Natural killer cell treated with Interleukin-12 subunit alpha and Interleukin-12 subunit beta and Interleukin-15 and Interleukin-18, amount 100 ng/mL, for 72 hours (primary cell): ENCODE data around the gene ASAP3. TPM values are rescaled to one million over a fixed set of nuclear protein-coding genes. Genes with fewer than 3 reads are reported as not detected.
A peak's percentile ranks its signal among the peaks of the same experiment; 100 is the strongest.
"Not testable (repeated sequence)": the region's sequence is repeated elsewhere in the genome, so short reads cannot be mapped to it uniquely, and the experiment has no call there.

Experiments
- ATAC-seq, 2 donors: fragments of 150-1000 bp; cut with Tn5 transposase in 1 of 2; sonication (Bioruptor Pico), chemical (Tn5 transposase) in 1 of 2; 2 replicates each; pipeline ENCODE4 v1.10.0; 2021
- DNase-seq: peaks from one replicate; pipeline ENCODE4 v3.0.0; 2022; ENCODE audit warnings: low spot score
- H3K27ac Mint-ChIP-seq, 2 donors: 1 replicate in 1 of 2; 2 replicates in 1 of 2; pipeline ENCODE4 v1.8.0; 2022; ENCODE audit warnings: mixed read lengths in 2 of 2, mild to moderate bottlenecking in 1 of 2, moderate library complexity in 1 of 2
- H3K27me3 Mint-ChIP-seq, 2 donors: 1 replicate in 1 of 2; 2 replicates in 1 of 2; pipeline ENCODE4 v1.8.0; 2022; ENCODE audit warnings: mixed read lengths in 2 of 2
- H3K36me3 Mint-ChIP-seq: one replicate; pipeline ENCODE4 v1.8.0; 2022; ENCODE audit warnings: mixed read lengths
- H3K4me1 Mint-ChIP-seq, 2 donors: 1 replicate in 1 of 2; 2 replicates in 1 of 2; pipeline ENCODE4 v1.8.0; 2022; ENCODE audit warnings: low read depth in 2 of 2, mixed read lengths in 2 of 2, mild to moderate bottlenecking in 1 of 2
- H3K4me3 Mint-ChIP-seq: one replicate; pipeline ENCODE4 v1.8.0; 2022; ENCODE audit warnings: mixed read lengths
- H3K9me3 Mint-ChIP-seq: 2 replicates; pipeline ENCODE4 v1.8.0; 2022; ENCODE audit warnings: mixed read lengths
- total RNA-seq, 2 donors: library from RNA; stranded (reverse); gene quantifications; one replicate each; pipeline ENCODE4 v1.2.3, GENCODE V29; 2022

The ASAP3 gene
- total RNA-seq, 2 donors from 2014 or later = not detected

GRCh38 chr1:23500466-23500865 is 16.5 kb upstream of the ASAP3 start:
- H3K9me3 Mint-ChIP-seq = no peaks in the 10 kb centered on the region
- H3K27me3 Mint-ChIP-seq = peaks cover 0 to 3% of the 10 kb centered on the region in 2 donors
- no peaks in the 10 kb centered on the region for H3K4me1 Mint-ChIP-seq
- no peak overlapping the region for H3K4me3 Mint-ChIP-seq
- no peak for DNase-seq
- no peak for ATAC-seq
- no peak overlapping the region for H3K27ac Mint-ChIP-seq
- no peaks in the 10 kb centered on the region for H3K36me3 Mint-ChIP-seq

GRCh38 chr1:23497777-23498439 is 13.9 kb upstream of the ASAP3 start:
- no peak for ATAC-seq

GRCh38 chr1:23496490-23497181 is 12.7 kb upstream of the ASAP3 start:
- Mint-ChIP-seq H3K9me3 (no peaks in the 10 kb centered on the region), H3K36me3 (no peaks in the 10 kb centered on the region), H3K27me3 (peaks cover 10% of the 10 kb centered on the region in 2 donors), H3K27ac (no peak overlapping the region), H3K4me3 (no peak overlapping the region), H3K4me1 (no peaks in the 10 kb centered on the region)
- DNase-seq = no peak
- no peak for ATAC-seq

More at GRCh38 chr1:23497777-23498439, 13.9 kb upstream of the ASAP3 start:
- no peaks in the 10 kb centered on the region for H3K36me3 Mint-ChIP-seq
- no peak overlapping the region for H3K4me3 Mint-ChIP-seq
- H3K27me3 Mint-ChIP-seq = peaks cover 0 to 6% of the 10 kb centered on the region in 2 donors
- no peak for DNase-seq
- no peak overlapping the region for H3K27ac Mint-ChIP-seq
- no peaks in the 10 kb centered on the region for H3K4me1 Mint-ChIP-seq
- no peaks in the 10 kb centered on the region for H3K9me3 Mint-ChIP-seq

GRCh38 chr1:23494836-23495235 is 10.9 kb upstream of the ASAP3 start:
- H3K9me3 Mint-ChIP-seq, H3K36me3 Mint-ChIP-seq, H3K27ac Mint-ChIP-seq, ATAC-seq, DNase-seq, H3K4me1 Mint-ChIP-seq, H3K4me3 Mint-ChIP-seq: not testable (repeated sequence)
- H3K27me3 Mint-ChIP-seq = peaks cover 18 to 21% of the 10 kb centered on the region in 2 donors

GRCh38 chr1:23492776-23493175 is 8.8 kb upstream of the ASAP3 start:
- ATAC-seq, H3K4me3 Mint-ChIP-seq, DNase-seq, H3K4me1 Mint-ChIP-seq, H3K27ac Mint-ChIP-seq, H3K36me3 Mint-ChIP-seq, H3K9me3 Mint-ChIP-seq: not testable (repeated sequence)
- H3K27me3 Mint-ChIP-seq = peaks cover 23 to 29% of the 10 kb centered on the region in 2 donors

- no peaks in the 10 kb centered on the region for H3K9me3 Mint-ChIP-seq
- H3K27ac Mint-ChIP-seq = no peak overlapping the region
- peaks cover 24 to 33% of the 10 kb centered on the region in 2 donors for H3K27me3 Mint-ChIP-seq
- DNase-seq = no peak
- no peak for ATAC-seq
- H3K4me1 Mint-ChIP-seq = no peaks in the 10 kb centered on the region
- H3K4me3 Mint-ChIP-seq = no peak overlapping the region
- no peaks in the 10 kb centered on the region for H3K36me3 Mint-ChIP-seq
Observed at GRCh38 chr1:23492132-23492720, 8.2 kb upstream of the ASAP3 start.

GRCh38 chr1:23489842-23490241 is 5.9 kb upstream of the ASAP3 start:
- H3K4me1 Mint-ChIP-seq = peaks cover 0 to 2% of the 10 kb centered on the region in 2 donors

GRCh38 chr1:23485002-23485332 is 988 bp upstream of the ASAP3 start:
- peak overlapping the region; percentile 77 for H3K4me3 Mint-ChIP-seq

More at GRCh38 chr1:23489842-23490241, 5.9 kb upstream of the ASAP3 start:
- Mint-ChIP-seq H3K27ac (no peak overlapping the region), H3K9me3 (no peaks in the 10 kb centered on the region), H3K4me3 (no peak overlapping the region), H3K27me3 (peaks cover 24 to 33% of the 10 kb centered on the region in 2 donors), H3K36me3 (no peaks in the 10 kb centered on the region)
- ATAC-seq = no peak
- DNase-seq = no peak

GRCh38 chr1:23484253-23485001 is 448 bp upstream of the ASAP3 start:
- H3K27ac Mint-ChIP-seq = no peak overlapping the region
- no peaks in the 10 kb centered on the region for H3K9me3 Mint-ChIP-seq
- peak; percentile 84 for DNase-seq
- peak overlapping the region; percentile 77 for H3K4me3 Mint-ChIP-seq
- peak; percentile 92 to 93 for ATAC-seq
- peaks cover 30 to 41% of the 10 kb centered on the region in 2 donors for H3K27me3 Mint-ChIP-seq
- peaks cover 10 to 12% of the 10 kb centered on the region in 2 donors for H3K4me1 Mint-ChIP-seq
- H3K36me3 Mint-ChIP-seq = no peaks in the 10 kb centered on the region

More at GRCh38 chr1:23485002-23485332, 988 bp upstream of the ASAP3 start:
- Mint-ChIP-seq H3K36me3 (no peaks in the 10 kb centered on the region), H3K27ac (no peak overlapping the region), H3K4me1 (peaks cover 10 to 12% of the 10 kb centered on the region in 2 donors), H3K27me3 (peaks cover 30 to 41% of the 10 kb centered on the region in 2 donors), H3K9me3 (no peaks in the 10 kb centered on the region)
- DNase-seq (no peak), ATAC-seq (no peak)

GRCh38 chr1:23481904-23482303 is 2.1 kb downstream of the ASAP3 start:
- H3K4me3 Mint-ChIP-seq = no peak overlapping the region
- ATAC-seq (no peak), DNase-seq (no peak)
- no peaks in the 10 kb centered on the region for H3K9me3 Mint-ChIP-seq
- no peak overlapping the region for H3K27ac Mint-ChIP-seq
- H3K36me3 Mint-ChIP-seq = no peaks in the 10 kb centered on the region
- H3K27me3 Mint-ChIP-seq = peaks cover 24 to 29% of the 10 kb centered on the region in 2 donors
- peaks cover 10 to 12% of the 10 kb centered on the region in 2 donors for H3K4me1 Mint-ChIP-seq

GRCh38 chr1:23481026-23481597 is 2.9 kb downstream of the ASAP3 start:
- ATAC-seq = no peak
- Mint-ChIP-seq H3K27ac (no peak overlapping the region), H3K4me3 (no peak overlapping the region)

GRCh38 chr1:23480187-23481025 is 3.6 kb downstream of the ASAP3 start:
- no peaks in the 10 kb centered on the region for H3K9me3 Mint-ChIP-seq
- H3K27ac Mint-ChIP-seq = no peak overlapping the region
- peaks cover 25 to 39% of the 10 kb centered on the region in 2 donors for H3K27me3 Mint-ChIP-seq
- no peak for ATAC-seq
- no peak for DNase-seq
- H3K4me1 Mint-ChIP-seq = peaks cover 10 to 12% of the 10 kb centered on the region in 2 donors
- H3K36me3 Mint-ChIP-seq = no peaks in the 10 kb centered on the region
- no peak overlapping the region for H3K4me3 Mint-ChIP-seq

More at GRCh38 chr1:23481026-23481597, 2.9 kb downstream of the ASAP3 start:
- peaks cover 26 to 36% of the 10 kb centered on the region in 2 donors for H3K27me3 Mint-ChIP-seq
- no peaks in the 10 kb centered on the region for H3K36me3 Mint-ChIP-seq
- no peak for DNase-seq
- no peaks in the 10 kb centered on the region for H3K9me3 Mint-ChIP-seq
- H3K4me1 Mint-ChIP-seq = peaks cover 10 to 12% of the 10 kb centered on the region in 2 donors

GRCh38 chr1:23479666-23479941 is 4.4 kb downstream of the ASAP3 start:
- H3K4me1 Mint-ChIP-seq = peaks cover 6 to 12% of the 10 kb centered on the region in 2 donors
- H3K36me3 Mint-ChIP-seq = no peaks in the 10 kb centered on the region
- H3K4me3 Mint-ChIP-seq = no peak overlapping the region
- DNase-seq (no peak), ATAC-seq (no peak)
- no peak overlapping the region for H3K27ac Mint-ChIP-seq
- peaks cover 25 to 39% of the 10 kb centered on the region in 2 donors for H3K27me3 Mint-ChIP-seq
- H3K9me3 Mint-ChIP-seq = no peaks in the 10 kb centered on the region
